Lower leg skin (tissue), 3 donors: ENCODE data around the gene ITGAD.

Experiments used
- POLR2A ChIP-seq, 2 donors: fragments of 450-650 bp; IDR thresholded peaks; one replicate each; pipeline ENCODE4 v1.6.1; 2016 to 2017; ENCODE audit warnings: antibody characterized with exemption in 2 of 2, mild to moderate bottlenecking in 1 of 2, moderate library complexity in 1 of 2
- TF ChIP-seq, protein P1 (sequence below), 3 donors: fragments of 450-650 bp; IDR thresholded peaks; one replicate each; pipeline ENCODE4 v1.5.1; 2016; ENCODE audit warnings: antibody characterized with exemption in 3 of 3, mild to moderate bottlenecking in 3 of 3, moderate library complexity in 2 of 3

DNA sequence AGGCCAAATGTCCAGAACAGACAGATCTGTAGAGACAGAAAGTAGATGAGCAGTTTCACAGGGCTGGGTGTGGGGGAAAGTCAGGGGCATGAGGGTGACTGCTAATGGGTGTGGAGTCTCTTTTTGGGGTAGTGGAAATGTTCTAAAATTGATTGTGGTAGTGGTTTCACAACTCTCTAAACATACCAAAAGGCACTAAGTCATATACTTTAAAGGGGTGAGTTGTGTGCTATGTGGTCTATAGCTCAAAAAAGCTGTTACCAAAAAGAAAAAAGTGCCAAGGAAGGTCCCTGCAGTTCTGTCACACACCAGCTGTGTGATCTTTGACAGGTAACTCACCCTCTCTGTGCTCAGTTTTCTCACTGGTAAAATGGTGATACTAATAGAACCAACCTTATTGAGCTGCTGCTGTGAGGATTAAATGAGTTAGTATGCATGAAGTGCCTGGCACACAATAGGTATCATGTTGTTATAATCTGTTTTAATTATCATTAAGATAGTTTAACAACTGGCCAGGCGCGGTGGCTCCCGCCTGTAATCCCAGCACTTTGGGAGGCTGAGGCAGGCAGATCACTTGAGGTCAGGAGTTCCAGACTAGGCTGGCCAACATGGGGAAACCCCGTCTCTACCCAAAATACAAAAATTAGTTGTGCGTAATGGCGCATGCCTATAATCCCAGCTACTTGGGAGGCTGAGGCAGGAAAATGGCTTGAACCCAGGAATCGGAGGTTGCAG, 27.8 kb upstream of the ITGAD start:
- no peak for TF ChIP-seq POLR2A (IDR thresholded peaks at IDR 0.05)
- TF ChIP-seq, protein P1, sequence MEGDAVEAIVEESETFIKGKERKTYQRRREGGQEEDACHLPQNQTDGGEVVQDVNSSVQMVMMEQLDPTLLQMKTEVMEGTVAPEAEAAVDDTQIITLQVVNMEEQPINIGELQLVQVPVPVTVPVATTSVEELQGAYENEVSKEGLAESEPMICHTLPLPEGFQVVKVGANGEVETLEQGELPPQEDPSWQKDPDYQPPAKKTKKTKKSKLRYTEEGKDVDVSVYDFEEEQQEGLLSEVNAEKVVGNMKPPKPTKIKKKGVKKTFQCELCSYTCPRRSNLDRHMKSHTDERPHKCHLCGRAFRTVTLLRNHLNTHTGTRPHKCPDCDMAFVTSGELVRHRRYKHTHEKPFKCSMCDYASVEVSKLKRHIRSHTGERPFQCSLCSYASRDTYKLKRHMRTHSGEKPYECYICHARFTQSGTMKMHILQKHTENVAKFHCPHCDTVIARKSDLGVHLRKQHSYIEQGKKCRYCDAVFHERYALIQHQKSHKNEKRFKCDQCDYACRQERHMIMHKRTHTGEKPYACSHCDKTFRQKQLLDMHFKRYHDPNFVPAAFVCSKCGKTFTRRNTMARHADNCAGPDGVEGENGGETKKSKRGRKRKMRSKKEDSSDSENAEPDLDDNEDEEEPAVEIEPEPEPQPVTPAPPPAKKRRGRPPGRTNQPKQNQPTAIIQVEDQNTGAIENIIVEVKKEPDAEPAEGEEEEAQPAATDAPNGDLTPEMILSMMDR (IDR thresholded peaks at IDR 0.05) = no peak
